Measurements from ENCODE around the gene CHRNA3.

- TF ChIP-seq POLR2AphosphoS5 (IDR thresholded peaks at IDR 0.05; ENCODE audit: low read depth, low read length) = no peak
- no peak for TF ChIP-seq TAF1 (IDR thresholded peaks at IDR 0.05; ENCODE audit: borderline replicate concordance, low read depth, low read length)
Observed at GRCh38 chr15:78604420-78604819, 16.4 kb downstream of the CHRNA3 start.

Measured in GM12892 (cell line).